ENCODE measurements around the gene KCNRG.

Gene KCNRG

DNA sequence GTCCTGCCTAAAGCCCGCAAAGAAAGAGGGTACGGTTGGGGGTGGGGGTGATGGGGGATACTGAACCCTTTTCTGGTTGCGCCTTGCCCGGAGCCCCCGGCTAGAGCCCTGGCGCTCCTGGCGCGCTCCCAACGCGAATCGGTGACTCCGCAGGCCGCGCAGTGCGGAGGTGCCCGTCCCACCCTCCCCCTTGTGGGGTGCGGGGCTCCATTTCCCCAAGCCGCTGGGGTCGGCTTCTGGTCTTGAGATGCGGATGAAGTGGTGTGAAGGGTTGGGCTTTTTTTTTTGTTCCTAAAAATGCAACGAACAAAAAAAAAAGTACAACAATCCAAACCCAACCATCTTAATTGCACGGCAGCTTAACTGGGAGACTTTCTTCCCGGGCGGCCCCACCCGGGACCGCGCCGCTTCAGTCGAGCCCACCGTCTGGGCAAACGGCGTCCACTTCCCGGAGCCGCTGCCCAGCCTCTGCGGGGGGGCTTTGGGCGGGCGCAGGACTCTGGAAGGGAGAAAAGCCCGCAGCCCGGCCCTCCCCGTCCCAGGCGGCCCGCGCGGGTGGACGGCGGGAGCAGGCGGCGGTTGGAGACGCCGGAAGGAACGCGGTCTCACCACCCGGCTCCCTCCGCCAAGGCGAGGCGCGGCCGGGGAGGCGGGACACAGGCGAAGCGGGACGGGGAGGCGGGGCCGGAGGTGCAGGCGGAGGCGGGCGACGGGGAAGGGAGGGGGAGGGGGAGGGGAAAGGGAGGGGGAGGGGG is 18.9 kb upstream of the KCNRG start:
- peak; percentile 95 for DNase-seq (ENCODE audit: low read depth)
- TF ChIP-seq, protein P1, sequence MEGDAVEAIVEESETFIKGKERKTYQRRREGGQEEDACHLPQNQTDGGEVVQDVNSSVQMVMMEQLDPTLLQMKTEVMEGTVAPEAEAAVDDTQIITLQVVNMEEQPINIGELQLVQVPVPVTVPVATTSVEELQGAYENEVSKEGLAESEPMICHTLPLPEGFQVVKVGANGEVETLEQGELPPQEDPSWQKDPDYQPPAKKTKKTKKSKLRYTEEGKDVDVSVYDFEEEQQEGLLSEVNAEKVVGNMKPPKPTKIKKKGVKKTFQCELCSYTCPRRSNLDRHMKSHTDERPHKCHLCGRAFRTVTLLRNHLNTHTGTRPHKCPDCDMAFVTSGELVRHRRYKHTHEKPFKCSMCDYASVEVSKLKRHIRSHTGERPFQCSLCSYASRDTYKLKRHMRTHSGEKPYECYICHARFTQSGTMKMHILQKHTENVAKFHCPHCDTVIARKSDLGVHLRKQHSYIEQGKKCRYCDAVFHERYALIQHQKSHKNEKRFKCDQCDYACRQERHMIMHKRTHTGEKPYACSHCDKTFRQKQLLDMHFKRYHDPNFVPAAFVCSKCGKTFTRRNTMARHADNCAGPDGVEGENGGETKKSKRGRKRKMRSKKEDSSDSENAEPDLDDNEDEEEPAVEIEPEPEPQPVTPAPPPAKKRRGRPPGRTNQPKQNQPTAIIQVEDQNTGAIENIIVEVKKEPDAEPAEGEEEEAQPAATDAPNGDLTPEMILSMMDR (IDR thresholded peaks at IDR 0.05; ENCODE audit: insufficient read depth, low read depth, low read length, missing control alignments): no peak
- H3K4me3 ChIP-seq (ENCODE audit: low read length): peak overlapping the region; percentile 69

DNA sequence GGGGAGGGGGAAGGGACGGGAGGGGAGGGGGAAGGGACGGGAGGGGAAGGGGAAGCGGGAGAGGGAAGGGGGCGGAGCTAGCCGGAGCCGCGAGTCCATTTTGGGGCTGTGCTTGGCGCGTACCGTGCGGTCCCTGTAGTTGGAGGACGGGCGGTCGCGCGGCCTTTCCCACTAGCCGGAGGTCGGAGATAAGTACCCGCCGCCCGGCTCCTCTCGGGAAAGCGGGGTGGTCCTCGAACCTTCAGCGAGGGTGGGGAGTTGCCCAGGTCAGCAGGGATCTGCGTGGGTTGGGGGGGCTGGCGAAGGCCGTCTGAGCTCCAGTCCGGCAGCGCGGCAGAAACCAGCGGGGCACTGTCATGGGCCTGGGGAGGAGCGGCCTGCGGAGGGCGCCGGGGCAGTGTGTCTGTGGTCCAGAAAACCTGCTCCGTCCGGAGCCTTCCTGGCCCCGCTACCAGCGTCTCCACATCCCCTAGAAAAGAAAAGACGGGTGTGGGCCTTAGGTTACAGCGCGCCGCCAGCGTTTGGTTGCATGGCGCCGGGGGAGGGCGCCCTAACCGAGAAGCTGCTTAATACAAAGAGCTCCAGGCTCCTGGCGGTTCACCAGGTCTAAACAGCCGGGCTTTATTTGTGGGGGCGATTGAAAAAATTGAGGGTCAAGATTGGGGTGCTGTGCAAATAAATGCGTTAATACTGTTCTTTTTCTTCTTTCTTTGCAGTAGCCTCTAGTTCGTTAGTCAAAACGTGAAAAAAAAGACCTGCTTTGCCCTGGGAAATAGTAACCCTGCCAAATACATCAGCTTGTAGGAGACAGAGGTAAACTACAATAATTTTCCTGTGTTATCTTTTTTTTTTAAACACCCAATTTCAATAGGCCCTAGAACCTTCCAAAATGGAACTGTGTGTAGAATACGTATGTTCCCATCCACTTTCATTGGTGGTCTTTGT is 18.0 kb upstream of the KCNRG start, which contains the start of gene TRIM13:
Gene TRIM13 (plus strand): TSS at position 92 of the 945 bp plus-strand sequence. CDS start 14,899 bp downstream, outside the sequence.
- H3K4me3 ChIP-seq (ENCODE audit: low read length): peak within 1 kb of the TSS; percentile 82
- TF ChIP-seq, protein P1 (IDR thresholded peaks at IDR 0.05; ENCODE audit: insufficient read depth, low read depth, low read length, missing control alignments): peak; percentile 73
- peak; percentile 91 for DNase-seq (ENCODE audit: low read depth)

DNA sequence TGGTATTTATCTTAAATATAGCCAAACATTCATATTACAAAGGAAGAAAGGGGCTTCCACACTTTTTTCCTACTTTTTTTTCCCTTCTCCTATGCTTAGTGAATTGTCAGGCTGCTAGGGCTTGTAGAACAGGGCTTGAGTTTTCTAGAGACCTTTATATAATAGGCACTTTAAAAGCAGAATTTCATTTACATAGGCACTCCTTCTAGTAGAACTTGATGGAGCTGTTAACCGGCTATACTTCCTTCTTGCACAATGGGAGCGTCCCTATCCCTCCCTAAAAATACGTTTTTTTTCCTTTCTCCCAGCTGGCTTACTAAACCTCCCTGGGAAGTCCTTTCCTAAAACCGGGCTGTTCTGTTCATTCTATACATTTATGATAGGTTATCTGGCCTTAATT is 17.3 kb upstream of the KCNRG start:
- peak overlapping the region; percentile 82 for H3K4me3 ChIP-seq (ENCODE audit: low read length)
- TF ChIP-seq, protein P1 (IDR thresholded peaks at IDR 0.05; ENCODE audit: insufficient read depth, low read depth, low read length, missing control alignments): no peak
- peak; percentile 65 for DNase-seq (ENCODE audit: low read depth)

DNA sequence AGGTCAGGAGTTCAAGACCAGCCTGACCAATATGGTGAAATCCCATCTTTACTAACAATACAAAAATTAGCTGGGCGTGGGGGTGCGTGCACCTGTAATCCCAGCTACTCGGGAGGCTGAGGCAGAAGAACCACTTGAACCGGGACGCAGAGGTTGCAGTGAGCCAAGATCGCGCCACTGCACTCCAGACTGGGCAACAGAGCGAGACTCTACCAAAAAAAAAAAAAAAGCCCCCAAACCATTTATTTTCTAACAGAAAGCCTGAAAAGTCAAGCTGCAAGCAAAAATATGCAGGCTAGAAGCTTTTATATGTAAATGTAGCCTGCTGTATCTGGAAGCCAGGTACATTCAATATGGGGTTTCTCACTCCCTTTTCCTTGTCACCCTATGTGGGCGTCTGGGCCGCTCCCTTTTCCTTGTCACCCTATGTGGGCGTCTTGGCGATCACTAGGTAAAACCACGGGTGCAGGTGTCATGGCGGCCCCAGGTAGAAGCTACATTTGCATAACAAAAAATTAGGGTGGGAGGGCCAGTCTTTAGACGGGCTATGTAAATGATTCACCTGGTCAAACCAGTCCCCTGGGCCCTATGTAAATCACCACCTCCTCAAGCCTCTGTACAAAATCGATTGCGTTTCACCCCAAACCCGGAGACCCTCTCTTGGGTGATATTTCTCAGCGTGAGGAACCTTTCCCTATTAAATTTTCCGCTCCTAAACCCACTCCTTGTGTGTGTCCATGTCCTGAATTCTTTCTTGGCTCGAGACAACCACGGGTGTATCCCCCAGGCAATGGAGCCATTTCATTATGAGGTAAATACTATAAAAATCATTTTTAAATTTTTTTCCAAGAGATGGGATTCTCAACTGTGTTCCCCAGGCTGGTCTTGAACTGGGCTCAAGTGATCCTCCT is 16.3 kb upstream of the KCNRG start:
- peak overlapping the region; percentile 82 for H3K4me3 ChIP-seq (ENCODE audit: low read length)
- TF ChIP-seq, protein P1 (IDR thresholded peaks at IDR 0.05; ENCODE audit: insufficient read depth, low read depth, low read length, missing control alignments): no peak
- DNase-seq (ENCODE audit: low read depth): peak; percentile 18

DNA sequence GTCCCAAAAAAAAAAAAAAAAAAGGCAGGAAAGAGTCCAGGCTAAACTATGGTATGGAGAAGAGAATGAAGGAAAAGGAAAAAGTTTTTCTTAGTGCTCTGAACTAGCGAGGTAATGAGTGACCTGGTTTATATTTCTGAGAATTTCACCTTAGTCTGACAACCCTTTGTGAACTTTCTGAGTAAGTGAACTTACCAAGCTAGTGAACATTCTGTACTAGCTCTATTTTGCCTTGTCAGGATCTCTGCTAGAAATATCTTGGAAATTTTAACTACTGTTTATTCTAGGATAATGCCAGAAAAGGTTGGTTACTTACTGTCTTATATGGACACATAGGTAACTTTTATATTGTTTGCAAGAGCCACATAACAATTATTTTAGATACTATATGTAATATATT is 14.0 kb upstream of the KCNRG start:
- DNase-seq (ENCODE audit: low read depth): no peak
- no peak overlapping the region for H3K4me3 ChIP-seq (ENCODE audit: low read length)
- TF ChIP-seq, protein P1 (IDR thresholded peaks at IDR 0.05; ENCODE audit: insufficient read depth, low read depth, low read length, missing control alignments): no peak

DNA sequence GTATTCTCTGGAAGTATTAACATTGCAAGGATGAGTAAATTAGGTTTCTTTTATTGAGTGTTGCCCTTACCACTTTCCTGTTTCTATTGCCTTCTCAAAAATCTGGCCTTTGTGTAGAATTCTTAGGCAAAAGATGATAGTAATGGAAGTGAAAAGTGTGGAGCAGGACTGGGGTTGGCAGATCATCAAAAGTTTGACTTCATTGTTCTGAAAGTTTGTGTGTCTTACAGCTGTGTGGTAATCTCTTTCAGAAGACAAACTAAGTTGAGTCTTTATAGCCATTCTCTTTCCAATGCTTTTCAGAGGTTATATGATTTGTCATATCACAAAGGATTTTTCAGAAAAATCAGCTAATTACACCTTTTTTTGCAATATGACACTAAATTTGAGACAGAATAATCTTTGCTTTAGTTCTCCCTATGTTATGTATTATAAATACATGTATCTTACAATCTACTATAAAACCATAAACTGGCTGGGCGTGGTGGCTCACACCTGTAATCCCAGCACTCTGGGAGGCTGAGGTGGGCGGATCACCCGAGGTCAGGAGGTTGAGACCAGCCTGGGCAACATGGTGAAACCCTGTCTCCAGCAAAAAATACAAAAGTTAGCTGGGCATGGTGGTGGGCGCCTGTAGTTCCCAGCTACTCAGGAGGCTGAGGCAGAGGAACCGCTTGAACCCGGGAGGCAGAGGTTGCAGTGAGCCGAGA is 8.7 kb upstream of the KCNRG start:
- H3K4me3 ChIP-seq (ENCODE audit: low read length): no peak overlapping the region
- DNase-seq (ENCODE audit: low read depth): no peak
- TF ChIP-seq, protein P1 (IDR thresholded peaks at IDR 0.05; ENCODE audit: insufficient read depth, low read depth, low read length, missing control alignments): no peak

Data from epithelial cell of esophagus (primary cell).